Measurements from ENCODE around the gene PRDM5.
"Not testable (repeated sequence)": the region's sequence is repeated elsewhere in the genome, so short reads cannot be mapped to it uniquely, and the experiment has no call there.

Gene PRDM5

DNA sequence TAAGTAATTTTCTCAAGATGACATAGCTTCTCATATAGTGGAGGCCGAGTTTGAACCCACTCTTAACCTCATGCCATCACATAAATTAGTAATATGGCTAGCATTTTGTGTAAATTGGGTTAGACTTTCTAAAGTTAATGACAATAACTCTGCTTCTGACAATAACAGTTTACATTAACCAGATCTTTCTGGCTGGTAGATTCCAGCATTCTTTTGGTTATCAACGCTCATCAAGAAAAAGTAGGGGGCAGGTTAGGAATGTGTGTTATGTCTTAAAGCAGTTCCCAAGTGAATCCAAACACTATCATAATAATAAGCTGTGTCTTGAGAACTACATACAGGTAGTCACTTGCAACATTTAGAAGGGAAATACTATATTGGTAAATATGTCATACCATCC, 162.5 kb downstream of the PRDM5 start:
- H3K4me3 ChIP-seq (ENCODE audit: low read length), result no peak overlapping the region
- TF ChIP-seq, protein P1, sequence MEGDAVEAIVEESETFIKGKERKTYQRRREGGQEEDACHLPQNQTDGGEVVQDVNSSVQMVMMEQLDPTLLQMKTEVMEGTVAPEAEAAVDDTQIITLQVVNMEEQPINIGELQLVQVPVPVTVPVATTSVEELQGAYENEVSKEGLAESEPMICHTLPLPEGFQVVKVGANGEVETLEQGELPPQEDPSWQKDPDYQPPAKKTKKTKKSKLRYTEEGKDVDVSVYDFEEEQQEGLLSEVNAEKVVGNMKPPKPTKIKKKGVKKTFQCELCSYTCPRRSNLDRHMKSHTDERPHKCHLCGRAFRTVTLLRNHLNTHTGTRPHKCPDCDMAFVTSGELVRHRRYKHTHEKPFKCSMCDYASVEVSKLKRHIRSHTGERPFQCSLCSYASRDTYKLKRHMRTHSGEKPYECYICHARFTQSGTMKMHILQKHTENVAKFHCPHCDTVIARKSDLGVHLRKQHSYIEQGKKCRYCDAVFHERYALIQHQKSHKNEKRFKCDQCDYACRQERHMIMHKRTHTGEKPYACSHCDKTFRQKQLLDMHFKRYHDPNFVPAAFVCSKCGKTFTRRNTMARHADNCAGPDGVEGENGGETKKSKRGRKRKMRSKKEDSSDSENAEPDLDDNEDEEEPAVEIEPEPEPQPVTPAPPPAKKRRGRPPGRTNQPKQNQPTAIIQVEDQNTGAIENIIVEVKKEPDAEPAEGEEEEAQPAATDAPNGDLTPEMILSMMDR (IDR thresholded peaks at IDR 0.05; ENCODE audit: insufficient read depth, low read depth, low read length, missing control alignments), result no peak
- no peak for DNase-seq (ENCODE audit: low read depth)

DNA sequence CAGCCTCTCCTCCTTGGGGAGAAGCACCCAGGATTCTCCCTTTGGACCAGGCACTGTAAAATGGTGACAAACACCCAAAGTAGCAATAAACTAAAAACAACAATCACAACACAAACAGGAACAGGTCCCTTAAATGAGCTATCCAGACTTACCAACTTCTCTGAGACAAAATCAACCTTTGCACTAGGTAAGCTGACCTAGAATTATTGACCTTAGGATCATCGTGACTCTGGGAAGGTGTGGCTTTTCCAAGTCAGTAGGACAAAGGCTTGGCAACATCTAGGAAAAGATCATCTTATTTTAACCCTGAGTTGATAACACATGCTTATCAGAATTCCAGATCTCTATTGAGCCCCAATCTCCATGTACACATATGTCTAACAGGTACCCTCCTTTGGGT, 166.7 kb downstream of the PRDM5 start:
- no peak for DNase-seq (ENCODE audit: low read depth)
- H3K4me3 ChIP-seq (ENCODE audit: low read length), result no peak overlapping the region
- TF ChIP-seq, protein P1 (IDR thresholded peaks at IDR 0.05; ENCODE audit: insufficient read depth, low read depth, low read length, missing control alignments), result no peak

DNA sequence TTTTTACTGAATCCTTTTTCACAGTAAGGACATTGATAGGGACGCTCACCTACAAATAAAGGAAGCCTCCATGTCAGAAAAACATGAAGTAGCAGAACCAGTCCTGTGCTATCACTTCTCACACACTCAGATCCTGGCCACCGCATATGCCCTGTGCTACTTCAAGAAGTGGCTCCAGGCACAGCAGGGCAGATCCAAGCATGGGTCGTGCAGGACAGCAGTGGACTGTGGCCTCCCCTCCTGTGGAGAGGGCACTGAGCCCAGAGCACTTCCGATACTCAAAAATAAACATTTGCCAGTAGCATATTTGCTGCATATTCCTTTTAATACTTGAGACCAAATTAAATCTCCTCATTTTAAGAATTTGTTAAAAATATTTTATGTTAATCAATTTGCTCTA, 167.9 kb downstream of the PRDM5 start:
- TF ChIP-seq, protein P1 (IDR thresholded peaks at IDR 0.05; ENCODE audit: insufficient read depth, low read depth, low read length, missing control alignments), result no peak
- no peak overlapping the region for H3K4me3 ChIP-seq (ENCODE audit: low read length)
- DNase-seq (ENCODE audit: low read depth), result no peak

DNA sequence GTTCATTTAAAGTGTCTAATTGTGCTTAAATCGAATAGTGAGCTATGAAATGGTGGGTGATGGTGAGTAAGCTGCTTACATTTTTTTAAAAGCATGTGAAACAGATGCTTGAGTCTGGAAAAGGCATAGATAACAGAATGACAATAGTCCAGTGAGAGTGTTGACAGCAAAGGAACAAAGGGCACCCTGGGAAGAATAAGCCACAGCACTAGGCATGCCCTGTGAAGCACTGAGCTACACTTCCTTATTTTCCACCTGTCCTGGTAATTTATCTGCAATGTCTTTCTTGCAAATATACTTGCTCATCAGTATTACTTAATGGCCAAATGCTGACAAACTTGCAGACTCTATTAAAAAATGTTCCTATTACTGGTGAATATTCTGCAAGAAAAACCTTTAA, 168.7 kb downstream of the PRDM5 start:
- no peak overlapping the region for H3K4me3 ChIP-seq (ENCODE audit: low read length)
- no peak for DNase-seq (ENCODE audit: low read depth)
- TF ChIP-seq, protein P1 (IDR thresholded peaks at IDR 0.05; ENCODE audit: insufficient read depth, low read depth, low read length, missing control alignments), result no peak

DNA sequence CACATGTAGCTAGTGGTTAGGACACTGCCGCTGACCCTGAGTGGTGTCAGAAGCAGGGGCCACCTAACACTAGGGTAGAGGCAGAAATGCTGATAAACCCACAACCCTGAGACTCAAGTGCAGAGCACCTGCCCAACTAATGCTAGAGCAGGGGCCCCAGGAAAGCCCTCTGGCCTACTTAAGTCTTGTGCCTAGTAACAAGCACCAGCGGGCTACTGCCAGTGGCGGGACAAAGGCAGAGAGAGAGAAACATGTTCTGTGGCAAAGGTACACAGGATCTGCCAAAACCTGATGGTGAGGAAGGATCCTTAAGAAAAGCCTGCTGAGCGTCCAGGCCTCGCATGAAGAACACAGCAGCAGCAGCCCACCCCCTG, 172.4 kb downstream of the PRDM5 start:
- TF ChIP-seq, protein P1 (IDR thresholded peaks at IDR 0.05; ENCODE audit: insufficient read depth, low read depth, low read length, missing control alignments), result no peak
- DNase-seq (ENCODE audit: low read depth), result no peak
- H3K4me3 ChIP-seq (ENCODE audit: low read length), result no peak overlapping the region

DNA sequence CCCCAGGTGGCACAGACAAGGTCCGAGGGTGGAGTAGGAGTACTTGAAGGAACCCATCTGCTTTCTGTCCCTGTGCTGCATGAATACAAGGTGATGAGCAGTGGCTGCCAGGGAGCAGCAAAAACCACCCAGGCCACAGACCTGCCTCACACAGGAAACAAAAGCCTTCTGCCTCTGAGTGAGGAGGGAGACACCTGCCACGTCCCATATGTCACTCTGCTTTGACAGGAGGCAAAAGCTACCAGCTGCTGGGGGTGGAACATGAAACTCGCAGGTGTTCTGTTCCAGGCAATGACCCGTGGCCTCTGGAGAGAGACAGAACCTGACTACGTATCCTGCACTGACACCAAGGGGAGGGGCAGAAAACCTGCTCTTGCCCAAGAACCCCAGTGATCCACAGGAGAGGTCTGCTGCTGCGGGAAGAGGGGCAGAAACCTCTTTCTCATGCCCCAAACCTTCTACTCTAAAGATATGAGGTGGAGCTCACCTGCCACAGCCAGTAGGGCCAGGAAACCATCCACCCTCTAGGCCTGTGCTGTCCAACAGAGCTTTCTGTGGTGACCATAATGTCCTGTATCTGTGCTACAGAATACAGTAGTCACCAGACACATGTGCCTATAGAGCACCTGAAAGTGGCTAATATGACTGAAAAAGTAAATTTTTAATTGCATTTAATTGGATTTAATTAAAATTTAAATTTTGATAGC, 172.9 kb downstream of the PRDM5 start:
- TF ChIP-seq, protein P1 (IDR thresholded peaks at IDR 0.05; ENCODE audit: insufficient read depth, low read depth, low read length, missing control alignments), result no peak
- DNase-seq (ENCODE audit: low read depth), result no peak
- H3K4me3 ChIP-seq (ENCODE audit: low read length), result no peak overlapping the region

DNA sequence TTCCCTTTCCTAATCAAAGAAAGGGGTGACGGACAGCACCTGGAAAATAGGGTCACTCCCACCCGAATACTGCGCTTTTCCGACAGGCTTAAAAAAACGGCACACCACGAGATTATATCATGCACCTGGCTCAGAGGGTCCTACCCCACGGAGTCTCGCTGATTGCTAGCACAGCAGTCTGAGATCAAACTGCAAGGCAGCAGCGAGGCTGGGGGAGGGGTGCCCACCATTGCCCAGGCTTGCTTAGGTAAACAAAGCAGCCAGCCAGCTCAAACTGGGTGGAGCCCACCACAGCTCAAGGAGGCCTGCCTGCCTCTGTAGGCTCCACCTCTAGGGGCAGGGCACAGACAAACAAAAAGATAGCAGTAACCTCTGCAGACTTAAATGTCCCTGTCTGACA, 180.9 kb downstream of the PRDM5 start:
- H3K4me3 ChIP-seq (ENCODE audit: low read length), result not testable (repeated sequence)
- peak; percentile 32 for DNase-seq (ENCODE audit: low read depth)
